Caco-2 (cell line): ENCODE results near the gene LRP1B. TPM values are rescaled to one million over a fixed set of nuclear protein-coding genes. Genes with fewer than 3 reads are reported as not detected.

Source experiments
- BruUV-seq: library from RNA; stranded (reverse); fragments of 400-500 nt; replicated peaks from 2 replicates; lab custom pipeline; 2021; lab: Mats Ljungman, UMichigan
- CTCF ChIA-PET: fragments of 300-600 bp; sonication (Branson Sonifier 250); formaldehyde crosslinking; loops from one replicate; lab custom pipeline; 2022; ENCODE audit warnings: antibody characterized with exemption; lab: Charles Lee
- POLR2A ChIA-PET: fragments of 300-600 bp; sonication (Branson Sonifier 250); formaldehyde crosslinking; loops from one replicate; lab custom pipeline; 2022; ENCODE audit warnings: antibody characterized with exemption; lab: Charles Lee
- DNase-seq, 2 experiments: peaks; one replicate each; pipeline versions ENCODE4 v3.0.0 to v3.0.0-alpha.2; 2020 to 2022
- H3K27me3 ChIP-seq: replicated peaks from 2 replicates; pipeline ENCODE4 v1.6.0; 2011; ENCODE audit warnings: low read length; ENCODE audit not compliant: control insufficient read depth, insufficient read depth
- H3K36me3 ChIP-seq: 2 replicates; pipeline ENCODE4 v1.5.1; 2011; ENCODE audit warnings: low read length; ENCODE audit not compliant: control insufficient read depth, insufficient read depth
- H3K4me1 ChIP-seq: fragments of 250-450 bp; sonication (Bioruptor Pico); 2 replicates; pipeline ENCODE4 v1.5.1; 2020; ENCODE audit warnings: mild to moderate bottlenecking
- H3K4me3 ChIP-seq: 2 replicates; pipeline ENCODE4 v1.5.1; 2011; ENCODE audit warnings: low read depth, mild to moderate bottlenecking, control low read depth, low read length
- H3K9me3 ChIP-seq: fragments of 250-450 bp; sonication (Bioruptor Pico); 2 replicates; pipeline ENCODE4 v1.5.1; 2020; ENCODE audit warnings: mild to moderate bottlenecking, moderate library complexity
- H3K27ac Mint-ChIP-seq: one replicate; pipeline ENCODE4 v1.8.0; 2022; ENCODE audit warnings: mixed read lengths; ENCODE audit not compliant: unreplicated experiment
- H3K27me3 Mint-ChIP-seq: one replicate; pipeline ENCODE4 v1.8.0; 2022; ENCODE audit warnings: mixed read lengths; ENCODE audit not compliant: insufficient read depth, unreplicated experiment
- H3K36me3 Mint-ChIP-seq: one replicate; pipeline ENCODE4 v1.8.0; 2022; ENCODE audit warnings: mild to moderate bottlenecking, mixed read lengths; ENCODE audit not compliant: insufficient read depth, unreplicated experiment
- H3K4me1 Mint-ChIP-seq: one replicate; pipeline ENCODE4 v1.8.0; 2022; ENCODE audit warnings: low read depth, mixed read lengths; ENCODE audit not compliant: unreplicated experiment
- H3K4me3 Mint-ChIP-seq: one replicate; pipeline ENCODE4 v1.8.0; 2022; ENCODE audit warnings: mild to moderate bottlenecking, moderate library complexity, mixed read lengths; ENCODE audit not compliant: unreplicated experiment
- H3K9me3 Mint-ChIP-seq: one replicate; pipeline ENCODE4 v1.8.0; 2022; ENCODE audit warnings: mixed read lengths; ENCODE audit not compliant: unreplicated experiment
- CTCF ChIP-seq, 2 experiments: fragments of 200-600 bp in 1 of 2; IDR thresholded peaks; 1 replicate in 1 of 2; 2 replicates in 1 of 2; pipeline versions ENCODE4 v1.5.1 to v1.8.0; 2011 to 2022; ENCODE audit warnings: antibody characterized with exemption in 1 of 2, control low read depth in 1 of 2, inconsistent platforms in 1 of 2, low read depth in 1 of 2, low read length in 1 of 2, mild to moderate bottlenecking in 1 of 2, moderate library complexity in 1 of 2; ENCODE audit not compliant: insufficient read depth in 1 of 2, severe bottlenecking in 1 of 2, unreplicated experiment in 1 of 2
- intact Hi-C: fragments of 100-400 bp; cut with micrococcal nuclease; formaldehyde crosslinking; loops from one replicate; pipeline ENCODE4 v1.10.0; 2022; ENCODE audit not compliant: unreplicated experiment
- total RNA-seq: library from RNA; stranded (reverse); gene quantifications from 2 replicates; pipeline ENCODE4 v1.2.3, GENCODE V29; 2022

The LRP1B gene
- total RNA-seq, 1 experiment from 2014 or later, result not detected

GRCh38 chr2:141560723-141561122 lies 570.1 kb downstream of the LRP1B start:
- H3K27me3 ChIP-seq, result no peaks in the 10 kb centered on the region
- ChIA-PET CTCF (interaction anchor here (0.6 kb wide), 1 partner anchor 50 kb away, joined by 3 read pairs; no protein-coding TSS in a partner anchor), POLR2A (no interaction called here)
- H3K36me3 ChIP-seq, result no peaks in the 10 kb centered on the region
- peaks cover 2% of the 10 kb centered on the region for H3K27me3 Mint-ChIP-seq
- H3K36me3 Mint-ChIP-seq, result no peaks in the 10 kb centered on the region
- H3K4me3 ChIP-seq, result no peak overlapping the region
- no peak for TF ChIP-seq CTCF (IDR thresholded peaks at IDR 0.05; ENCODE audit: insufficient read depth in 1 of 2, low read depth in 1 of 2, low read length in 1 of 2, severe bottlenecking in 1 of 2, unreplicated experiment in 1 of 2)
- H3K4me3 Mint-ChIP-seq, result no peak overlapping the region
- no peak overlapping the region for H3K27ac Mint-ChIP-seq
- no TSS peak for BruUV-seq
- no peaks in the 10 kb centered on the region for H3K9me3 Mint-ChIP-seq
- no peaks in the 10 kb centered on the region for H3K4me1 ChIP-seq
- no peak for DNase-seq
- H3K9me3 ChIP-seq, result no peaks in the 10 kb centered on the region
- intact Hi-C loops, result no loop called here
- no peaks in the 10 kb centered on the region for H3K4me1 Mint-ChIP-seq

- peaks cover 2% of the 10 kb centered on the region for H3K27me3 Mint-ChIP-seq
- CTCF ChIA-PET, result no interaction called here
- Histone ChIP-seq H3K4me1 (no peaks in the 10 kb centered on the region), H3K36me3 (no peaks in the 10 kb centered on the region), H3K9me3 (no peaks in the 10 kb centered on the region), H3K27me3 (no peaks in the 10 kb centered on the region), H3K4me3 (no peak overlapping the region)
- no peak overlapping the region for H3K27ac Mint-ChIP-seq
- H3K4me3 Mint-ChIP-seq, result no peak overlapping the region
- intact Hi-C loops, result loop anchor here (5.0 kb wide), 1 partner anchor 580 kb away; no protein-coding TSS in a partner anchor
- H3K4me1 Mint-ChIP-seq, result no peaks in the 10 kb centered on the region
- H3K9me3 Mint-ChIP-seq, result no peaks in the 10 kb centered on the region
- no peak for TF ChIP-seq CTCF (IDR thresholded peaks at IDR 0.05; ENCODE audit: insufficient read depth in 1 of 2, low read depth in 1 of 2, low read length in 1 of 2, severe bottlenecking in 1 of 2, unreplicated experiment in 1 of 2)
- no peaks in the 10 kb centered on the region for H3K36me3 Mint-ChIP-seq
- BruUV-seq, result no TSS peak
- POLR2A ChIA-PET, result no interaction called here
- DNase-seq, result no peak
These were observed 573.3 kb downstream of the LRP1B start for GRCh38 chr2:141557329-141558095.

DNA sequence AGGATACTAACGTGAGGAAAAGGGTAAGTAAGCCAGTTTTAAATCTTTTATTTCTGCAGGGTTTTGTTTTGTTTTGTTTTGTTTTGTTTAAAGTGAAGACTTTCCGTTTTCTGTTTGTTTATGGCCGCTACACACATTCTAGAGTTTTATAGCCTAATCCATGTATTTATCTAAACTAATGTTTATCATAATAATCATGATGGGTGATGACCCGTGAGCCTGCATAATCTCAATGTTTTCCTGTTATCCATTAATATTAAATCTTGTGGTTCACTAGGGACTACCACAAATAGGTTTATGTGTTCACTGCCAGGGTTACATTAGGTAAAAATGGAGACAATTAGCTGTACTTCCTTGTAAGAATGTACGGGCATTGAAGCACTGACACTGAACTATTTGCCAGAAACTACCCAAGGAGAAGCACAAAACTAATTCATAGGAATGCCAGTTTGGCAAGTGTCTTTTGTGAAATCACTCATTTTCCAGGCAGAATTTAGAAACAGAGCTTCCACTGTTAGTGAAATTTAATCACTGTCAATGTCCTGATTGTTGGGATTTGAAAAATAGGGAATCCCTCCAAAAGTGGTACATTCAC lies 574.8 kb downstream of the LRP1B start:
- DNase-seq, result no peak
- Histone ChIP-seq H3K36me3 (no peaks in the 10 kb centered on the region), H3K27me3 (no peaks in the 10 kb centered on the region), H3K4me3 (no peak overlapping the region), H3K9me3 (no peaks in the 10 kb centered on the region), H3K4me1 (no peaks in the 10 kb centered on the region)
- ChIA-PET POLR2A (no interaction called here), CTCF (interaction anchor here (0.6 kb wide), 1 partner anchor 67 kb away, joined by 7 read pairs; no protein-coding TSS in a partner anchor)
- H3K36me3 Mint-ChIP-seq, result no peaks in the 10 kb centered on the region
- no peak overlapping the region for H3K4me3 Mint-ChIP-seq
- intact Hi-C loops, result loop anchor here (2.0 to 5.0 kb wide), 2 partner anchors 245 to 581 kb away; no protein-coding TSS in a partner anchor
- no TSS peak for BruUV-seq
- TF ChIP-seq CTCF (IDR thresholded peaks at IDR 0.05; ENCODE audit: insufficient read depth in 1 of 2, low read depth in 1 of 2, low read length in 1 of 2, severe bottlenecking in 1 of 2, unreplicated experiment in 1 of 2), result no peak
- no peaks in the 10 kb centered on the region for H3K9me3 Mint-ChIP-seq
- no peaks in the 10 kb centered on the region for H3K4me1 Mint-ChIP-seq
- no peak overlapping the region for H3K27ac Mint-ChIP-seq
- no peaks in the 10 kb centered on the region for H3K27me3 Mint-ChIP-seq
